HCT116 (cell line): ENCODE measurements around the gene WWOX.

ENCODE experiments used
- CEBPB ChIP-seq: IDR thresholded peaks from 2 replicates; pipeline ENCODE4 v1.6.1; 2012; ENCODE audit warnings: low read depth
- CTCF ChIP-seq, 3 experiments: fragments of 200-600 bp in 1 of 3; sonication (generic) in 1 of 3; IDR thresholded peaks in 2 of 3; conservative IDR thresholded peaks in 1 of 3; 2 replicates each; pipeline ENCODE4 v1.5.1; 2012 to 2017; ENCODE audit warnings: low read depth in 2 of 3, low read length in 2 of 3, antibody characterized with exemption in 1 of 3, borderline replicate concordance in 1 of 3, control low read depth in 1 of 3, mild to moderate bottlenecking in 1 of 3, mixed read lengths in 1 of 3, mixed run types in 1 of 3, moderate library complexity in 1 of 3; ENCODE audit not compliant: insufficient read depth in 1 of 3
- ELF1 ChIP-seq: IDR thresholded peaks from 2 replicates; pipeline ENCODE4 v1.6.1; 2012; ENCODE audit warnings: low read depth, borderline replicate concordance
- EZH2 ChIP-seq: fragments of 200-600 bp; sonication (generic); IDR thresholded peaks from 2 replicates; pipeline ENCODE4 v1.6.1; 2017; ENCODE audit warnings: antibody characterized with exemption, mixed run types
- EZH2phosphoT487 ChIP-seq: fragments of 200-600 bp; IDR thresholded peaks from 2 replicates; pipeline ENCODE4 v1.6.1; 2018; ENCODE audit warnings: antibody characterized with exemption, borderline replicate concordance
- MAX ChIP-seq: IDR thresholded peaks from 2 replicates; pipeline ENCODE4 v1.6.1; 2012
- POLR2A ChIP-seq: IDR thresholded peaks from 2 replicates; pipeline ENCODE4 v1.7.0; 2011; ENCODE audit warnings: borderline replicate concordance; ENCODE audit not compliant: insufficient read depth, insufficient read length; ENCODE audit errors: extremely low read depth
- POLR2AphosphoS5 ChIP-seq: IDR thresholded peaks from 2 replicates; pipeline ENCODE4 v1.6.1; 2011; ENCODE audit warnings: mild to moderate bottlenecking, low read depth, low read length, moderate library complexity
- RAD21 ChIP-seq: IDR thresholded peaks from 2 replicates; pipeline ENCODE4 v1.6.1; 2012; ENCODE audit warnings: low read depth, mild to moderate bottlenecking
- REST ChIP-seq: IDR thresholded peaks from 2 replicates; pipeline ENCODE4 v1.6.1; 2012; ENCODE audit warnings: low read depth
- SRF ChIP-seq: IDR thresholded peaks from 2 replicates; pipeline ENCODE4 v1.6.1; 2012; ENCODE audit warnings: low read depth
- YY1 ChIP-seq: IDR thresholded peaks from 2 replicates; pipeline ENCODE4 v1.6.1; 2011; ENCODE audit warnings: low read length, low read depth, moderate library complexity, mild to moderate bottlenecking; ENCODE audit not compliant: insufficient replicate concordance; ENCODE audit errors: extremely low read depth
- ZNF274 ChIP-seq: fragments of 200-500 bp; sonication (Bioruptor generic); IDR thresholded peaks from 2 replicates; pipeline ENCODE4 v1.6.1; 2014; ENCODE audit warnings: mild to moderate bottlenecking, low read depth, low read length, inconsistent platforms

GRCh38 chr16:78562111-78562510, 462.7 kb downstream of the WWOX start:
- TF ChIP-seq POLR2AphosphoS5 (no peak), RAD21 (no peak), CTCF (IDR thresholded peaks at IDR 0.05 in 2 of 3, conservative IDR thresholded peaks at IDR 0.05 in 1 of 3; ENCODE audit: borderline replicate concordance in 1 of 3, insufficient read depth in 1 of 3, low read depth in 2 of 3, low read length in 2 of 3) (no peak), SRF (no peak), ZNF274 (no peak), MAX (no peak), CEBPB (no peak), REST (no peak), ELF1 (no peak), EZH2 (no peak), POLR2A (no peak), EZH2phosphoT487 (no peak), YY1 (no peak)
